HG03103 (cell line): Measurements from ENCODE around the gene EFCAB10.
"Not testable (repeated sequence)": the region's sequence is repeated elsewhere in the genome, so short reads cannot be mapped to it uniquely, and the experiment has no call there.

Experiments
- ATAC-seq: cut with Tn5 transposase; IDR thresholded peaks from one replicate; pipeline ENCODE4 v1.9.1; 2021; ENCODE audit warnings: low read depth; ENCODE audit not compliant: unreplicated experiment

Gene EFCAB10

DNA sequence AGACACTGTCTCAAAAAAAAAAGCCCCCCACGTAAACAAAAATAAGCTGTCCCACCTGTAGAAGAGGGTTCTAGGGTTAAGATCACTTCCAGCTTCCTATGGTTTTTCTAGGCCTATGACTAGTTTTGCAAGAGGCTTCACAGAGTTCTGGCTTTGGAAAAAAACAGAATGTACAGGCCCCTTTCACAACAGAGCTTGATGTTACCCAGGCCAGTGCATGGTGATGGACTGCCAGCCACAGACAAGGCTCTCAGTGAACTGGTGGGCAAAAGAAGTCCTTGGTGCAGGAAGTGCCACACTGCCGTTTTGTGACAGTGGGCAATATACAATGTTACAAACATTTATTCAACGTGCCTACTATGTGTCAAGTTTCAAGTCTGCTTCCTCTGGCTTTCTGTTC is 18.3 kb upstream of the EFCAB10 start:
- ATAC-seq = no peak

GRCh38 chr7:105599080-105599479 is 17.8 kb upstream of the EFCAB10 start:
- not testable (repeated sequence) for ATAC-seq

DNA sequence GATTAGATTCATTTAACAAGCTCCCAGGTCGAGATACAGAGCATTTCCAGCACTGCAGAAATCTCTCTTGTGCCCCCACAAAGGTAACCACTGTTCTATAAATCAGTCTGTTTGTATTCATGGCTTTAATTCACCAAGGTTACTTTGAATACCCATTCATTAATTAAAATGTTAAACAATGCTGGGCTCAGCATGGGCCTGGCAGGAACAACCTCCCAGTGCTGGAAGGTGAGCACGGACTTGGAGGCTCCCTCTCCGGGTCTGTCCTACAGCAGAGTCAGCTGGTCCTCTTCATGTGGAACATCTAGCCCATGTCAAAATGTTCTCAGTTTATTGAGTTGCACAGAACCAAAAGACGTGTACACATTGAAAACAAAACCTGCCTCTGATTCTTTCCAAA is 15.6 kb upstream of the EFCAB10 start:
- no peak for ATAC-seq

DNA sequence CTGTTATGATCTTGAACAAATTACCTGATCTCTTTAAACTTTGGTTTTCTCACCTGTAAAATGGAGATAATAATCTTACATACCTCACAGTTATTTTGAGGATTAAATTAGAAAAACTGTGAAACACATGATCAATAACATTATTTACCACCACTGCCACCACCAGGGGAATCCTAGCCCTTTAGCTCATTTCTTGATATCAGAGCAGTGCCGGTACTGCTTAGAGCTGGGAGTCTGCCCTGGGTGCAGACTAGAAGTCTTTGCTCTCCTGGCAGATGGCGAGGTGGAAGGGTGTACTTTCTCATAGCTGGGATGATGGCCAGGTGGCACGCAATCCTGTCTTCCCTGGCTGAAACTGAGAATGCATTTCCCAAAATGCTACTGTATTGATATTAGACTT is 12.7 kb upstream of the EFCAB10 start:
- ATAC-seq = no peak

DNA sequence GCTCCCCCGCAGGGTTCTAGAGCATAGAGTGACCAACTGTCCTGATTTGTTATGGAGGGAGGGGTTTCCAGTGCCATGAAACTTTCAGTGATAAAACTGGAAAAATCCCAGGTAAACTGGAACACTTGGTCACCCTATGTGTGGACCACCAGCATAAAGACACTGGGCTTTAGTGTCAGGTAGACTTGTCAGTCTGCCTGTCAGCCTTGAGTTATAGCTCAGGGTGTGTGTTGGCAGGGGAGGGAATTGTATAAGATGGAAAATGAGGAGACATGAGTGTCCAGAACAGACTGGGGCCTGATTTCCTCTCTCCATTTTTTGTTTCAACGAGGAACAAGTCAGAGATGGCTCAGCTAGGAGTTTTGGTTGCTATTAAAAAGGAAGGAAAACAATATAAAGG is 10.2 kb upstream of the EFCAB10 start:
- no peak for ATAC-seq

DNA sequence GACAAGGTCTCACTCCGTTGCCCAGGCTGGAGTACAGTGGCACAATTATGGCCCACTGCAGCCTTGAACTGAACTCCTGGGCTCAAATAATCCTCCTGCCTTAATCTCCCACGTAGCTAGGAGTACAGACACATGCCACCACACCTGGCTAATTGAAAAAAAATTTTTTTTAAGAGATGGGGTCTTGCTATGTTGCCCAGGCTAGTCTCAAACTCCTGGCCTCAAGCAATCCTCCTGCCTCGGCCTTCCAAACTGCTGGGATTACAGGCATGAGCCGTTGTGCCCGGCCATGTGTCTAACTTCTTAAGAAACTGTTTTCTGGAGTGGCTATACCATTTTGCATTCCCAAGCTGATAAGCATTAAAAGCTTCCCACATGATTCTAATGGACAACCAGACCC is 9.5 kb upstream of the EFCAB10 start:
- no peak for ATAC-seq

- peak; percentile 89 for ATAC-seq
Measured at GRCh38 chr7:105589356-105590077, 8.2 kb upstream of the EFCAB10 start.

GRCh38 chr7:105587909-105588635 is 6.8 kb upstream of the EFCAB10 start:
- ATAC-seq = no peak

- ATAC-seq = no peak
Measured at GRCh38 chr7:105585850-105586500, 4.7 kb upstream of the EFCAB10 start.

DNA sequence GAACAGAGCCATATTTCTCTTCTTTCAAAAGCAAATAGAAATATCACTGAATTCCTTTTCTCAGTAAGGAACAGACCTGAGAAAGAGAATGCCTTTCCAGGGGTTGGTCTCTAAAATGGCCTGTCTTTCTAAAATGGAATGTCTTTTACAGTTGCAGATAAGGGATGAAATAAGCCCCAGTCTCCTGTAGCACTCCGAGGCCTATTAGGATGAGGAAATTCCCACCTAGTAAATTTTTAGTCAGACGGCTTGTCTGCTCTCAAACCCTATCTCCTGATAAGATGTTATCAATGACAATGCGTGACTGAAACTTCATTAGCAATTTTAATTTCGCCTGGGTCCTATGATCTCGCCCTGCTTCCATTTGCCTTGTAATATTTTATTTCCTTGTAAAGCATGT is 2.9 kb upstream of the EFCAB10 start:
- ATAC-seq = no peak

DNA sequence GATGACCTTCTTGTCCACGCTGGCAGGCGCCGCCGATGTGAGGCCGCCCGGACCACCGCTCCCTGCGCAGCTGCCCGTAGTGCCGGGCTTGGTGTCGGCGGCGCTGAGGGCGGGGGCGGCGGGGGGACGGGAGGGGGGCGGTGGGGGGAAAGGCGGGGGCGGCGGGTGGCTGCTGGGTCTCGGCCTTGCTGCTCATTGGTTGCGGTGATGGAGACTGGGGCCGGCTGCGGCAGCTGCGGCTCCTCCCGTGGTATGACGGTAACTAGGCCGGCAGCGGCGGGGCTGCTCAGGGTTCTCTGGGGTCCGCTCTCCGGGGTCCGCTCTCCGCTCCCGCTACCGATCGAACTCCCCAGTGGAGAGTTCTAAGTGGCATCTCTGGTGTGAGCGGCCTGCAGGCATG is 1.8 kb upstream of the EFCAB10 start:
- no peak for ATAC-seq

GRCh38 chr7:105580022-105580740 is 1.1 kb downstream of the EFCAB10 start:
- ATAC-seq = no peak

- no peak for ATAC-seq
Measured at GRCh38 chr7:105578496-105578895, 2.8 kb downstream of the EFCAB10 start.

- no peak for ATAC-seq
Measured at GRCh38 chr7:105577251-105577650, 4.0 kb downstream of the EFCAB10 start.

DNA sequence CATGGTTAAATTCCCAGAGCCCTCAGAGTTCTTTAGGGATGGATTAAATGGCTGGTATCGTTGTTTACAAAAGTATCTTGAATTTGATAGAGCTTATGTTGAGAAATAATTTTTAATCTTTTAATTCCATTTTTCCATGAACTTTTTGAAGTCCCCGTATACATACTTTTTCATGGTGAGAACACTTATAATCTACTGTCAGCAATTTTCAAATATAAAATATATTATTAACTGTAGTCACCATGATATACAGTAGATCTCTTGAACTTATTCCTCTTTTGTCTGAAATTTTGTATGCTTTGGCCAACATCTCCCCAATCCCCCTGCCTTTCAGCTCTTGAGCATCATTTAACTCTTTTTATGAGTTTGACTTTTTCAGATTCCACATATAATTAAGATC is 9.4 kb downstream of the EFCAB10 start:
- ATAC-seq = no peak

GRCh38 chr7:105567821-105568220 is 13.5 kb downstream of the EFCAB10 start:
- no peak for ATAC-seq

DNA sequence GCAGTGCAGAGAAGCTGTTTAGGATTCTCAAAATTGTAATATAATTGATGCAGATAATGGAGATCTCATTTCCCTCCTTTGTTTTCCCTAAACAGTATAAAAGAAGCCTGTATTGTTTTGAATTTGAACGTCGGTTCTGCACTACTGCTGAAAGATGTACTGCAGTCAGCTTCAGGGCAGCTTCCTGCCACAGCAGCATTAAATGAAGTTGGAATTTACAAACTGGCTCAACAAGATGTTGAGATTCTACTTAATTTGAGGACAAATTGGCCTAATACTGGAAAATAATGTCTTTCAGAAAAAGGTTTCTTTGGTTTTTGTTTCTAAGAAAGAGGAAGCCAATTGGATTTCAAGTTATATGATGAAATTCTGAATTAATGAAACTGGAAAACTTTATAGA is 14.3 kb downstream of the EFCAB10 start:
- ATAC-seq = no peak

DNA sequence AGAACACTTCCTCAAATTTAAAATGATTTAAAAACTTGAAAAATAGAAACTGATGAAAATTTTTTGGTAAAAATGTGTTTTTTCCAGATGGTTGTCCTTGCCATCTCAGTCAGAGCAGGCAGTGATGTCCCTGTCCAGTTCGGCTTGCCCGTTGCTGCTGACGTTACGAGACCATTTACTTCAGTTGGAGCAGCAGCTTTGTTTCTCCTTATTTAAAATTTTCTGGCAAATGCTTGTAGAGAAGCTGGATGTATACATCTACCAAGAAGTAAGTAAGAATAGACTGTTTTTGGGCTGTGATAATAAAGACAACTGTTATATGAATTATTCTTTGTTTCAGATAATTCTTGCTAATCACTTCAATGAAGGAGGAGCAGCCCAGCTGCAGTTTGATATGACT is 16.1 kb downstream of the EFCAB10 start:
- ATAC-seq = no peak

DNA sequence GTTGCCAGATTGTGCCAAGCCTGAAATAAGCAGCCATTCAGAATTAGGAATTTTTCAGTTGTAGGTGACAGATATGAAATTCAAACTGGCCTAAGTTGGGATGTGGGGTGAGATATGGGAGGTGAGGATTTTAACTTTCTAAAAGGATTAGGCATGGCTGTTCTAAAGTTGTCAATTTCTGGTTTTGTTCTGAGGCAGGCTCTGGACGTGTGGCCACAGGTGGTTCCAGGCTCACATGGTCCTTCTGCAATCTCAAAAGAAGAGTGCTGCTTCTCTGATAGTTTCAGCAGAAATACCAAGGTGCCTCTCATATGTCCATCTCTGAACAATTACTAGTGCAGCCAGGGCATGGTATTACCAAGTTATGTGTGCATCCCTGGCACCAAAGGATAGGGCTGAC is 21.4 kb downstream of the EFCAB10 start:
- no peak for ATAC-seq

DNA sequence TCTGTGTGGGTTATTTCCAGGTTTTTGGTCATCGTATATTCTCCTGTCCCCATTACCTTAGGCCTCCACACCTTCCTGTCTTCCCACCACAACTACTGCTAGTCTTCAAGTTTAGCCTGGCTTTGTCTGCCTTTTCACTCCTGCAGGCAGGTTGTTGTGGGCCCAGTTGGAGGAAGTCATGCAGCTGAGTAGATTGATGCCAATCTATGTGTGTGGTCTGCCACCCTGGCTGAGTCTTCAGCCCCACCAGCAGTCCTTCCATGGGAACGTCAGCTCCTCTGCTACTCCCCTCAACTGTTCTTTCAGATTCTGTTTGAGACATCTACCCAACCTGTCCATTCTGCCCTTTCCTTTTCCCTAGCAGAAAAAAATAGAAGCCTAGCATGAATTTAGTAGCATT is 43.0 kb downstream of the EFCAB10 start:
- no peak for ATAC-seq
